Activated CD4-positive, CD25-positive, alpha-beta regulatory T cell treated with anti-CD3 and anti-CD28 coated beads, Interleukin-2, amount 50 U/mL, for 24 hours (primary cell): ENCODE data around the gene CAVIN4.

Source experiments
- ATAC-seq, 2 donors: fragments of 150-1000 bp; cut with Tn5 transposase; one replicate each; pipeline ENCODE4 v1.10.0; 2021; ENCODE audit warnings: mild to moderate bottlenecking in 1 of 2, moderate library complexity in 1 of 2

CAVIN4 gene, protein sequence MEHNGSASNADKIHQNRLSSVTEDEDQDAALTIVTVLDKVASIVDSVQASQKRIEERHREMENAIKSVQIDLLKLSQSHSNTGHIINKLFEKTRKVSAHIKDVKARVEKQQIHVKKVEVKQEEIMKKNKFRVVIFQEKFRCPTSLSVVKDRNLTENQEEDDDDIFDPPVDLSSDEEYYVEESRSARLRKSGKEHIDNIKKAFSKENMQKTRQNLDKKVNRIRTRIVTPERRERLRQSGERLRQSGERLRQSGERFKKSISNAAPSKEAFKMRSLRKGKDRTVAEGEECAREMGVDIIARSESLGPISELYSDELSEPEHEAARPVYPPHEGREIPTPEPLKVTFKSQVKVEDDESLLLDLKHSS

DNA sequence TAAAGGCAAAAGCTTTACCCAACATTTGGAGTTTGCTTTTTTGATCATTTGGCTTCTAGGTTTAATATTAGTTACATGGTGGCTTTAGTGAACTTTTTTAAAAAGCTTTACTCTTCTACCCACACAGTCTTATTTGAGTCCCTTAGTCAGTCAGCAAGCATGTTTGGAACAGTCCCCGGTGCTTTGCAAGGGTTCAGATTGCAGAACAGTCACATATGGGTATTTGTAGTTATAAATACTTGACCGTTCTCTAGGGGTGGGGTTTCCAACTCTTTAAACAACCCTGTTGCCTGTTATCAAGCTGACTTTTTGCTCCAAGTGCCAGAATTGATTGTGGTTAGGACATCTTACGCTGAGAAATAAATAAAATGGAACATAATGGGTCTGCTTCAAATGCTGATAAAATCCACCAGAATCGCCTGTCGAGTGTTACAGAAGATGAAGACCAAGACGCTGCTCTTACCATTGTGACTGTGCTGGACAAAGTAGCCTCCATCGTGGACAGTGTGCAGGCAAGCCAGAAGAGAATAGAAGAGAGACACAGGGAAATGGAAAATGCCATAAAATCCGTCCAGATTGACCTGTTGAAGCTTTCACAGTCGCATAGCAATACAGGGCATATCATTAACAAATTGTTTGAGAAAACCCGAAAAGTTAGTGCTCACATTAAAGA is at the start of gene CAVIN4:
CAVIN4 (plus strand) TSS at position 304 of the 673 bp plus-strand sequence; CDS start at position 369, 65 bp downstream.
- ATAC-seq = no peak

DNA sequence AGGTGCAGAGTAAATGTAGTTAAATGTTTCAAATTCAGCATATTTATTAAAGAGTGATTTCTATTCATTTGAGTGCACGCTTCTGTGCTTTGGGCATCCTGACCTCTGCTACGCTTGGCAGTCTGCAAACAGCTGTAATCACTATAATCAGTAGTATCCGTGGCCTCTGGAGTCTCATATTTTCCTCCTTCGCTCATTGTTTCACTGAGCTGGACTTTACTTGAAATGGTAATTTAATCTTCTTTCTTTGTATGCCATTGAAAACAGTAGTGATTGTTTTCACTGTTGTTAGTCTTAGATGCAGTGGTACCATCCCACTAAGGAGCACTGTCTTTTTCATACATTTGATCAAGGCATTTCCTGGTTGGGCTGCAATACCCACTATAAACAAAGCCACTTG is 43.5 kb upstream of the CAVIN4 start:
- ATAC-seq = no peak

DNA sequence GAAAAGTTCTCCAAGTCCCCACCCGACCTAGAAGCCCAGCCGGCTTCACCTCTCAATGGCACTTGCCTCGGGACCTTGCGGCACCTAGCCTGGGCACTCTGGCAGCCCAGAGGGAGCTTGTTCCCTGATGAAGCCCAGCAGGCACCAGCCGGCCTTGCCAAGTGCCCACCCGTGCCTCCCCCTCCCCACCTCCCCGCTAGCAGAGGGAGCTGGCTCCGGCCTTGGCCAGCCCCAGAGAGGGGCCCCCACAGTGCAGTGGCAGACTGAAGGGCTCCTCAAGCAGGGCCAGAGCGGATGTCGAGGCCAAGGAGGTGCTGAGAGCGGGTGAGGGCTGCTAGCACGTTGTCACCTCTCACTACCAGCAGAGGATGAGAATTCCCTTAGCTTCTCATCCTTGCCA is 37.6 kb upstream of the CAVIN4 start:
- no peak for ATAC-seq

DNA sequence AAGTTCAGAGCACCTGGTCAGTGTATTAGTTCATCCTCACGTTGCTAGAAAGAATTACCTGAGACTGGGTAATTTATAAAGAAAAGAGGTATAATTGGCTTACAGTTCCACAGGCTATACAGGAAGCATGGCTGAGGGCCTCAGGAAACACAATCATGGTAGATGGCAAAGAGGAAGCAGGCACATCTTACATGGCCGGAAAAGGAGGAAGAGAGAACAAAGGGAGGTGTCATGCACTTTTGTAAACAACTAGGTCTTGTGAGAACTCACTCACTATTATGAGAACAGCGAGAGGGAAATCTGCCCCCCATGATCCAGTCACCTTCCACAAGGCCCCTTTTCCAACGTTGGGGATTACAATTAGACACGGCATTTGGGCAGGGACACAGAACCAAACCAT is 28.8 kb upstream of the CAVIN4 start:
- no peak for ATAC-seq

DNA sequence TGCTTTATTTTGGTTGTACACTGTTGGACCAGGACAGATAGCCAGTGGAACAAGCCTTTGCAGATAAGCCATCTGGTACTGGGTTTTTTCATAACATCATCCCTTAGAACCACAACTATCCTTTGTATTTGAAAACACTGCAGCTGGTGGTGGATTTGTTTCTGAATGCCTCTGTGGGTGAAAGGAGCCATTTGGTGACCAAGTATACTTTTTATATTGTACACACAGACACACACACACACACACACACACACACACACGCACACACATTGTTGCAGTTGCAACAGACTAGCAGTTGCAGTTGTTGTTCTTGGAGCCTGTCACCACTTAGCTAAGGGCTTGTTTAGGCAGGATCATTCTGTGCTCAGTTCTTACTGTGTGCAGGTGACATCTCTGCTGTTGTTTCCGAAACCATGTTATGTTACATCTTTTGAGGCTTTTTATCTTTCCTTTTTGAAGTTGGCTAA is 22.9 kb upstream of the CAVIN4 start:
- no peak for ATAC-seq

DNA sequence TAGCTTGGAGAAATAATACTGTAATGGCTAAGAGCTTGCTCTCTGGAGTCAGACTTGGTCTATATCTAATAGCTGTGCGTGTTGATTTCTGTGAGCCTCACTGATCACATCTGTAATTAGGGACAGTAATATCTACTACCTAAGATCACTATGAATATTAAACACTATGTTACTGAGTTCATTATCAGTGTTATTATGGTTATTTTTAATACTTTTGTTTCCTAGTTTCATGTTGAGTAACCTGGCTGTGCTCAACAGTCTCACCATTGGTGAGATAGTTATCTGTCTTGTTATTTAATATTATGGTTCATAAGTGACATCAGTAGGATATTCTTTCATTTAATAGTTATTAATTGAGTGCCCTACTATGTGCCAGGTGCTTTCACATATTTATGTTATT is 22.4 kb upstream of the CAVIN4 start:
- ATAC-seq = peak in 1 of 2 donors; percentile 58

DNA sequence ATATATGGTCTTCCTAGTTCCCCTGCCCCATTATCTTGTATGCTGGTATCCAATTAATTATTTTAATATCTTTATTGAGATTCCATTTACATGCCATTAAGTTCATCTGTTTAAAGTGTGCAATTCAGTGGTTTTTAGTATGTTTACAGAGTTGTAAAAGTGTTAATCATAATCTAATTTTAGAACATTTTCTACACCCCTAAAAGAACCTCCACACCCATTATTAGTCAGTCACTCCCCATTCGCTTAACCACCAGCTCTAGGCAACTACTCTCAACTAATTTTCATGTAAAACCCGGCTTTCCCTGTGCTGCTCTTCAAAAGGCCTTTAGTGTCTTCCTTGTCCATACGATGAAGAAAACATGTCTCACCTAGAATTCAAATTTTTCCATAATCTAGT is 20.8 kb upstream of the CAVIN4 start:
- ATAC-seq = no peak

DNA sequence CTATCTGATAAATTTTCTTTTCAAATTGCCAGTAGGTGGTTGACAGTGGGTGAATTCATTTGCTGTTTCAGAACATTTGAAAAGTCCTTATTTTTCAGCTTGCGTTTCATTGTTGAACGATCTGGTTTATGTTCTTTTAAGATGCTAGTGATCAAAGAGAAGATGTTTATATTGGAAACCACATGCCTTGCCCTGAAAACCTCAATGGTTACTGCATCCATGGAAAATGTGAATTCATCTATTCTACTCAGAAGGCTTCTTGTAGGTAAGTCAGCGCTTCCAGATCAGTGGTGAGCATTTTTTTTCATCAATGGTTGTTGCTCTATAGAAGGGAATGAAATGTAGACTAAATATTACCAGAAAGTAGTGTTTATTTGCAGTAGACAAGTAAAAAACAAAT is 16.6 kb upstream of the CAVIN4 start:
- ATAC-seq = no peak

DNA sequence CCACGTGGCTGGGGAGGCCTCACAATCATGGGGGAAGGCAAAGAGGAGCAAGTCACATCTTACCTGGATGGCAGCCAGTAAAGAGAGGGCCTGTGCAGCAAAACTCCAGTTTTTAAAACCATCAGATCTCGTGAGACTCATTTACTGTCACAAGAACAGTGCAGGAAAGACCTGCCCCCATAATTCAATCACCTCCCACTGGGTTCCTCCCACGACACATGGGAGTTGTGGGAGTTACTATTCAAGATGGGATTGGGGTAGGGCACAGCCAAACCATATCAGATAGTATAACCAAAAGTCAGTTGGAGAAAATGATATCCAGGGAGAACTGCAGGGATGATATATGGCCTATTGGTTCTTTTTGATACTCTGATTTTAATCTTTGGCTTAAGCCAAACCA is 10.0 kb upstream of the CAVIN4 start:
- no peak for ATAC-seq

DNA sequence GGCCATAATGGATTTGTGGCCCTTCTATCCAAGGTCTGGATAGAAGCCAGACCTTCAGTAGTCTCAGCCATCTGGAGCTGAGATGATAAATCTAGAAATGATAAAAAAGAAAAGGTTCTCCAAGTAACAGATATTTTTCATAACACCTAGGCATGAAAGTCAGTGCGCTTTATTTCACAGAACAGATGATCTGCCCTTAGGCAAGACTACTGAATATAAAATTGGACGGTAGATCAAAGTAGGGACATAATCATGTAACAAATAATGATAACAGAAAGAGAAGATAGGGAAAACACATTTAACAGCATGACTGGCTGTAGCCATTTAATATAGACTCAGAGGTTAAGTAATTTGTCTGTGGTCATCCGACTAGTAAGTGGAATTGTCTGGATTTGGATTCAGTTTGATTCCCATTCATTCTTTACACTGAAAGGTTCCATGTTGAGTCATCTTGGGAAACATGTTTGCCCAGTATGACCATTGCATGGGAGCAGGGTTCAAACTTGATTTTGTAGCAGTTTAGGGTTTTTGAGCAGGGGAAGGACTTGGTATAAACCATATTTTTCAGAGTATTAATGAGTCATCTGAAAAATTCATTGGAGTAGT is 4.1 kb upstream of the CAVIN4 start:
- ATAC-seq = no peak

DNA sequence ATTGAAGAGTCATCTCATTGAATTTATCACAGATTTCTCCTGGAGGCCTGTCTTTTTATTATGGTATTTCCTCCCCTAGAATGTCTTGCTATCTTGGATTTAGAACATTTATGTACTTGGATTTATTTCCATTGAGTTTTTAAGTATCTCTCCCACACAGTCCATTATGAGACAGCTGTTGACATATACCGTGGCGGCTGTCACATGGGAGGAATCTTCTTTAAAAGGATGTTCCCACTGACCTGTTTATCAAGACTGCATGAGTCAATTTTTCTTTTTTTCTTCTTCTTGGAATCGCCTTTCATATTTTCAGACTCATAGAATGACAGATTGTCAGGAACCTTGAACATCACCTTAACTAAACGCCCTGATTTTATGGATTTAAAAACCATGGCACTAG is 2.9 kb upstream of the CAVIN4 start:
- ATAC-seq = no peak

DNA sequence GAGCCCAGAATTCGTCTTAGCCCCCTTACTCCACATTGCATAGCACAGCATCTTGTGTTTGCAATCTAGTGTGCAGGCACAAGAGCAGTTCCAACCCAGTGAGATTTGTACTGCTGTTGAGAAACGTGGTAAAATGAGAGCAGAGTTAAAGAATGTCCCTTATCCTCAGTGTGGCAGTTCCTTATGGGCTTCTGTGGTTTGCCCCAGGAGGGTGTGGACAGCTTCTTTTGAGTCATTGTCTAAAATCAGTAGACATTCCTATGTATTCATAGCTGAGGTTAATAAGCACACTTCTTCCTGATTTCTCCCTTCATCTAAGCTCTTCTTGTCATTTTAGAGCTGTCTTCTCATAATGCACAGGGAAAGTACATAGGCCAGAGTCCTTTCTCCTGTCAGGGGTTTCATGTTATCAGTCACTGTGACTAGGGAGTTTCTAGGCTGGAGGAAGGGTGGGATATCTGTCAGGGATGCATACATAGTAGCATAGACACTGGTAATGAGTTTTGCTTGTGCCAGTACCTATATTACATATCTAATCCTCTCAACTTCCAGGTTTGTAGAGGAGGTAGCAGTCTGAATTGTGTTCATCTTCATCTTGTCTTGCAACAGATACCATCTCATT is 2.0 kb upstream of the CAVIN4 start:
- no peak for ATAC-seq

DNA sequence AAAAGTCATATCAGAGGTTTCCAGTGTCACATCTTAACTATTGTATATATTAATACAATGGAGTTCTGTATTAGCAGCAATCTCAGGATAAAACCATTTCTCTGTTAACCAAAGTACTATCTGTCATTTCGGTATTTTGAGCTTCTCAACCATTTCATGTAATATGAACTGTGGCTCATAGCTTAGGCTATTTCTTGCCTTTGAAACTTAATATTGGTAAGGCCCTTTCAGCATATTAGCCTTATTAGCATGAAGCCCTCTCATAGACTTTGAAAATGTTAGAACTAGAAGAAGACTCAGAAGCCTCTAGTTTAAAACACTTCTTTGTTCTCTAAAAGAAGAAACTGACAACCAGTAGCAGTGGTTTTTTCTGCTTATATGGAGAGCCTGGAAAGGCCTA is 731 bp downstream of the CAVIN4 start:
- no peak for ATAC-seq

DNA sequence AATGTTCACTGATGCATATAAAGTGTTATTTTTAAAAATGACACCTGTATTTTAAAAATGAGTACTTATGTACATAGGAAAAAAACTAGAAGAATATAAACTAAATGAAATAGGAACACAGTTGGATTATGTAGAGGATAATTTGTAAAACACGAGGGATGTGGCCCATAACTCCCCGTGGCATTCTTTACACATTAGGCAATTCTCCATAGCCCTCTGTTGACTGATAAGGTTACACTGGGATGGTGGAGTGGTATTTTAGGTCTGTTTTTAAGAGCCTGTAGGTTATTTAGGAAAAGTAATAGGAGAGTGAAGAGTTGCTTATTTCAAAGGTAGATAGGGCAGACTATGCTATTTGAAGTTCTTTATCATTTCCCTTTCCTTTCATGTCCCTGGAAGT is 1.8 kb downstream of the CAVIN4 start:
- no peak for ATAC-seq

DNA sequence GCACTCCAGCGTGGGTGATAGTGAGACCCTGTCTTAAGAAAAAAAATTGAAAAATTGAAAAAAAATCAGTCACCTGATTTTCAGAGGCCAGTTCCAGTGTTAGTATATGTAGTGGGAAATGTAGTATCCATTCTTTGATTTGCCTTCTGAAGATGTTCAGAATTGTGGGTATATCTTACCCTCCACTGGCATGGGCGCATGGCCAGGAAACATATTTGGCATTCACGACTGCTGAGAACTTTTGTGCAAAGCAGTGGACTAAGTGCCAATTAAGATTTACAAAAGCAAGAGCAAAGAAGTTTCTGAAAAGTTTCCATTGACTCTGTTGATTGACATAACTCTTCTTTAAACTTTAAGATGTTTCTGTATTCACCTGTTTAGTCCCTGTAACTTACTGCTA is 2.4 kb downstream of the CAVIN4 start:
- ATAC-seq = no peak

DNA sequence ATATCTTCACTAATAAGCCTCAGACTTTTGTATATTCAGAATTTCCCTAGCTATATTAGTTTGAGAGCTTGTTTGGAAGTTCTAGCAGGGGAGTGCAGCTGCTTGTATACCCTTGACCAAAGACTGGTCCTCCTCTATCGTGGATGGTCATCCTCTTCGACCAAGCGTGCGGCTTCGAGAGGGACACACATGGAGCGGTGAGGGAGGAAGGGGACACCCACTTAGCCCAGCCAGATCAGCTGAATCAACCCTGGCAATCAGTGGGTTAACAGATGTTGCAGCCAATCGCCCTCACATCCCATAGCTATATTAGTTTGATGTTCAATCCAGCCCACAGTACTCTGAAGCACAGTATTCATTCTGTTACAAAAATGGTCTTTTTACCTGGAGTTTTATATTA is 3.2 kb downstream of the CAVIN4 start:
- no peak for ATAC-seq

DNA sequence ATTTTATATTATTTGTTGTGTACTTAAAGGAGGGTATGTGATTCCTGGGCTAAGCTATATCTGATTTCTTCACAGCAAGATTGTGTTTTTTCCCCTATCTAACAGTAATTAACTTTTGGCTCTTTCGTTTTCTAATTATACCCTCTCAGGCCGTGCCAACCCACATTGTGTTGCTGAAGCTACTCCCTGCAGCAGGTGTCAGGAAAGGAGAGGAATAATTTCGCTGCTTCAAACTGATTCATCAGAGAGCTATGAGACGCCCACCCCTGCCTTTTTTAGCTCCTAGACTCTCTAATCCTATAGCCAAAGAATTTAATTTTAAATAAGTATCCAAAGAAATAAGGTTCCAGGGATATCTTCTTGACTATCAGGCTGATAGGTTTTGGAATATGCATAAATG is 3.8 kb downstream of the CAVIN4 start:
- ATAC-seq = no peak

DNA sequence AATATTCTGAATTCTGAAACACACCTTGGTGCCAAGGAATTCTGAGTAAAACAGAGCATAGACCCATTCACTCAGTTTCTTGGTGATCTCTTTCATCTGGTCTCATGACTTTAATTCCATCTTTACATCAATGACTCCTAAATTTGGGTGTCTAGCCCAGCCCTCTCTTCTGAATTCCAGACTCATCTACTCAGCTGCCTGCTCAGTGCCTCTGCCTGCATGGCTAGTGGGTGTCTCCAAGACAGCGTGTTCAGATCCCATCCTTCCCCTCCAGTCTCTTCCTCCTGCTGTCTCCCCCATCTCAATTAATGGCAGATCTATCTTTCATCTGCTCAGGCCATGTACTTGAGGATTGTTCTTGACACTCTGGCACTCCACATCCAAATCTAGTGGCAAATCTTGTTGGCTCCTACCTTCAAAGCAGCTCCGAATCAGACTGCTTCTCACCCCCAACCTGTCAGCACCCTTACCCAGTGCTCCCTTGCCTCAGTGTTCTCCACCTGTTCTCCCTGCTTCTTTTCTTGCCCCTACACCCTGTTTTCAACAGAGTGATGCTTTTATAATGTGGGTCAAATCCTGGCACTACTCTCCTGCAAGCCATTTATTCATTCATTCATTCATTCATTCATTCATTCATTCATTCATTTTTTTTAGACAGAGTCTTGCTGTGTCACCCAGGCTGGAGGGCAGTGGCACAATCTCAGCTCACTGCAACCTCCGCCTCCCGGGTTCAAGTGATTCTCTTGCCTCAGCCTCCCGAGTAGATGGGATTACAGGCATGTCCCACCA is 5.3 kb downstream of the CAVIN4 start:
- ATAC-seq = no peak

DNA sequence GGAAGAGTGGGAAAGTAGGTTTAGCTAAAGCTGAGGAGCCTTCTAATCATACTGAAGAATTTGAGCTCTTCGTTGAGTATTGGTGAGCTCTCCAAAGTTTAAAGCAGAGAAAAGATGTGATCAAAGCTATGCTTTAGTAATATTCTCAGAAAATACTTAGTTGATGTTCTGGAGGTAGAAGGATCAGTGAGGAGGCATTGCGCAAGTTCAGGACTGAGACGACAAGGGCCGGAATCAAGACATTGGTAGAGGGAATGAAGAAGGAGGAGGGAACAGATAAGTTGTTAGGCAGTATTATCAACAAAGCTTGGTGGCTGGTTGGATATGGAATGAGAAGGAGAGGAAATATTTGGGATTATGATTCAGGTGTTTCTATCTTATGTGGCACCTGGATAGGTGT is 7.1 kb downstream of the CAVIN4 start:
- no peak for ATAC-seq

DNA sequence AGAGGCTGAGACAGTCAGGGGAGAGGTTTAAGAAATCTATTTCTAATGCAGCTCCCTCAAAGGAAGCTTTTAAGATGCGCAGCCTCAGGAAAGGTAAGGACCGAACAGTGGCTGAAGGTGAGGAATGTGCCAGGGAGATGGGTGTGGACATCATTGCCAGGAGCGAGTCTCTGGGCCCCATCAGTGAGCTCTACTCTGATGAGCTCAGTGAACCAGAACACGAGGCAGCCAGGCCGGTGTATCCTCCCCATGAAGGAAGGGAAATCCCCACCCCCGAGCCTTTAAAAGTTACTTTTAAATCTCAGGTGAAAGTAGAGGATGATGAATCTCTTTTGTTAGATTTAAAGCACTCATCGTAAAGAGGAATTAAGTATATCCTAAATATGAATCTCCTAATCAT is 8.2 kb downstream of the CAVIN4 start:
- no peak for ATAC-seq

DNA sequence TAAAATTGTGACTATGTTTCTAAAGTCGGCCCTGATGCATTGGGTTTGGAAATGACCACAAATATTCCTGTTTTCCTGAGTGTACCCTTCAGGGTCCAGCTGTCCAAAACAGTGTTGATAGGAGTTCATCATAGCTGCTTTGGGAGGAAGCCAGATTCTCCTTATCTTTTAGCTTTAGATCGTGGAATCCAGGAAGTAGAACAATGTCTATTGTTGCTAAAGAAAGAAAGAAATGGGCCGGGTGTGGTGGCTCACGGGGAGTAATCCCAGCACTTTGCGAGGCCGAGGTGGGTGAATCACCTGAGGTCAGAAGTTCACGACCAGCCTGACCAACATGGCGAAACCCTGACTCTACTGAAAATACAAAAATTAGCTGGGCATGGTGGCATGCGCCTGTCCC is 9.5 kb downstream of the CAVIN4 start:
- ATAC-seq = no peak

DNA sequence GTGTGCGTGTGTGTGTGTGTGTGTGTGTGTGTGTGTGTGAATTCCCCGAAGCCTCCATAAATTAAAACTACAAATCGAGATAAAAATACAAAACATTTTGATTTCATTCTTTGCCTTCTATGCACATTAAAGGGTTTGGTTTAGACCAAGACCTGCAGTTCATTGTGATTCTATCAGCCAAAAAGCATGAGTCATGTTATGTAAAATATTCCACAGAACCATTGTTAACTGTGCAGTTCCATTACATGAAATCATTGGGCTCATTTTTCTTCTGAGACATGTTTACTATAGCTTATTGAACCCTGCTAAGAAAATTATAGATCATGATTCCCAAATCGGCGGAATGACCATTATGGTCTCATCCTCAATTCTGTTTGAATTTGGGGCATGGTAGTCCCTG is 11.7 kb downstream of the CAVIN4 start:
- no peak for ATAC-seq

DNA sequence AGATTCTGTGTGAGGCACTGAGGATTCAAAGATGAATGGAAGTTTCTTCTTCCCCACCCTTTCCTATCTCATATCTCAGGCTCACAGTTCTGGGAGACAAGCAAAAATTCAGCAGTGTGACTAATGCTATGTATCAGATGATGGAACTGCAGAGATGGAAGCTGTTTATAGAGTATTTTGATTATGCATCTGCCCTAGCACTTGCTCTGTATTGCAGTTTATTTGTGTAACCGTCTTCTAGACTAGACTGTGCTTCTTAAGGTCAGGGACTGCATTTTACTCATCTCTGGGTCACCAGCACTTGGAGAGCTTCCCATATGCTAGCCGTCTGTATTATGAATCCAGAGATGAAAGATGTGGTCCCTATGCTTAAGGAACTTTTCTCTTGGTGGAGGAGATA is 12.6 kb downstream of the CAVIN4 start:
- ATAC-seq = no peak
